Motor neuron (in vitro differentiated cells): ENCODE data around the gene F2RL3. TPM values are rescaled to one million over a fixed set of nuclear protein-coding genes. Genes with fewer than 3 reads are reported as not detected.
"Not testable (repeated sequence)": the region's sequence is repeated elsewhere in the genome, so short reads cannot be mapped to it uniquely, and the experiment has no call there.

Experiments
- ATAC-seq, 8 experiments: fragments of 200-7000 bp; cut with Tn5 transposase; replicated peaks in 6 of 8; 2 replicates each; pipeline ENCODE4 v1.8.0; 2021; ENCODE audit warnings: mild to moderate bottlenecking in 8 of 8, moderate library complexity in 8 of 8
- H3K27ac ChIP-seq, 2 donors: fragments of 250-450 bp; sonication (Bioruptor Pico); 2 replicates each; pipeline ENCODE4 v1.9.0; 2021; ENCODE audit warnings: antibody characterized with exemption in 2 of 2, mild to moderate bottlenecking in 2 of 2, moderate library complexity in 1 of 2
- H3K4me1 ChIP-seq, 2 donors: fragments of 250-450 bp; sonication (Bioruptor Pico); replicated peaks in 1 of 2; 2 replicates each; pipeline ENCODE4 v1.6.1; 2021; ENCODE audit warnings: antibody characterized with exemption in 2 of 2, mild to moderate bottlenecking in 2 of 2, moderate library complexity in 1 of 2
- H3K4me3 ChIP-seq, 5 donors: fragments of 250-450 bp; sonication (Bioruptor Pico); 2 replicates each; pipeline ENCODE4 v1.9.0; 2021; ENCODE audit warnings: antibody characterized with exemption in 5 of 5, mild to moderate bottlenecking in 5 of 5, moderate library complexity in 4 of 5
- WGBS, 10 experiments: fragments of 450-650 bp; shearing (Covaris generic); methylation state at CpG; one replicate each; pipeline ENCODE4 v1.0.0; 2022; 5-methylcytosine and 5-hydroxymethylcytosine counted together
- in situ Hi-C, 9 experiments: fragments of 400-800 bp; cut with MboI; loops; one replicate each; pipeline ENCODE4 v1.15.0; 2021; ENCODE audit warnings: low sequenced_read_pairs in 9 of 9, low pct_unique_long_range_greater_than_20kb in 2 of 9; ENCODE audit not compliant: unreplicated experiment in 9 of 9
- total RNA-seq, 8 experiments: library from RNA; unstranded; fragments of 300-600 nt; gene quantifications; 2 replicates each; pipeline versions ENCODE4 v1.2.3 to v1.2.4, GENCODE V29; 2022

Gene F2RL3
- total RNA-seq, 8 experiments from 2014 or later, result 0.05 to 0.36 (median 0.14) TPM; not detected in 1

DNA sequence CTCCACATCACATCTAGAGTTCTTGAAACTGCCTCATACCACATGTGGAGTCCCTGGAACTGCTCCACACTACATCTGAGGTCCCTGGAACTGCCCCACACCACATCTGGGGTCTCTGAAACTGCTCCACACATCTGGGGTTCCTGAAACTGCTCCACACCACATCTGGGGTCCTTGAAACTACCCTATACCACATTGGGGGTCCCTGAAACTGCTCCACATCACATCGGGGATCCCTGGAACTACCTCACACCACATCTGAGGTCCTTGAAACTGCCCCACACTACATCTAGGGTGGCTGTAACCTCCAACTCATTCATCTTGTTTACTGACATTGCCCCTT, 33.8 kb downstream of the F2RL3 start:
- WGBS, 10 experiments, result 100% methylated on average over 1 of the region's 1 CpG; no CpG with 5 or more reads in 9 of the 10 experiments
- ATAC-seq, result no peak
- in situ Hi-C loops, result no loop called here
- no peak overlapping the region for H3K27ac ChIP-seq
- H3K4me1 ChIP-seq, result no peaks in the 10 kb centered on the region
- H3K4me3 ChIP-seq, result no peak overlapping the region

- in situ Hi-C loops, result no loop called here
- H3K4me1 ChIP-seq, result no peaks in the 10 kb centered on the region
- 20 to 100% (median 91%) methylated on average over 1 to 5 of the region's 13 CpGs; no CpG with 5 or more reads in 4 of the 10 experiments for WGBS, 10 experiments
- ATAC-seq, result no peak
- no peak overlapping the region for H3K4me3 ChIP-seq
- no peak overlapping the region for H3K27ac ChIP-seq
Measured at GRCh38 chr19:16922949-16923348, 34.1 kb downstream of the F2RL3 start.

DNA sequence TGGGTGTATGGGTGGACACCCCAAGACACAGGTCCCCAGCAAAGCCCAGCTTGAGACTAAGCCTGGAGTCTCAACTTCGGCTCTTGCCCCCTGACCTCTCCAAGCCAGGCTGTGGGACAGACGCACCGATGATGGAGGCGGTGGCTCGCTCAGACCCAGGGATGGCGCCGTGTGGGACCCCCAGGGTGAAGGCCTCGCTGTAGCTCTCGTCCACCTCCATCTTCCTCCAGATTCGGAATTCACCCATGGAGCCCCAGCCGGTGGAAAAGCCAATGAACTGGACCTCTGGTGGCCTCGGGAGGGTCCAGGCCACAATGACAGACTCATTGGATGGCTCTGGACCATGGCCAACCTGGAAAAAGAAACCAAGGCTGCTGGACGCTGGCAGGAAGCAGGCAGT, 39.1 kb downstream of the F2RL3 start:
- in situ Hi-C loops, result no loop called here
- Histone ChIP-seq H3K4me3 (no peak overlapping the region), H3K4me1 (no peaks in the 10 kb centered on the region), H3K27ac (no peak overlapping the region)
- 60 to 100% (median 77%) methylated on average over 1 to 8 of the region's 13 CpGs; no CpG with 5 or more reads in 5 of the 10 experiments for WGBS, 10 experiments
- no peak for ATAC-seq

- no peaks in the 10 kb centered on the region for H3K4me1 ChIP-seq
Measured at GRCh38 chr19:16928351-16928750, 39.6 kb downstream of the F2RL3 start.

DNA sequence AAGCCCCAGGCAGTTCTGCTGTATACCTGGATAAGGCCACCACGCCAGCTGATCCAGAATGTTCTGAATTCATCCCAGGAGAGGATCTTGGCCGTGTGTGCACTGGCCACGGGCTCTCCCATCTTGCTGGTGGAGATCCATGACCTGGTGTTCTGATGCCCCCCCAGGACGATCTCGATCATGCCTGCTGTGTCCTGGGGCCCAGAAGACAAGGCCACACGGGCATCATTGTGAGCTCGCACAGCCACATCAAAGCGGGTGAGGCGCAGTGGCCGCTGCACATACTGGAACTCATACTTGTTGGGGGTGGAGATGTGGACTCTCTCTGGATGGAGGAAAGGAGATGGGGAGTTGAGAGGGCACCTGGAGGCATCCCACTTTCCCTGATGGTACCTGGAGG, 40.1 kb downstream of the F2RL3 start:
- 0 to 100% (median 83%) methylated on average over 1 to 7 of the region's 10 CpGs; no CpG with 5 or more reads in 4 of the 10 experiments for WGBS, 10 experiments
- Histone ChIP-seq H3K4me3 (no peak overlapping the region), H3K4me1 (no peaks in the 10 kb centered on the region), H3K27ac (no peak overlapping the region)
- in situ Hi-C loops, result no loop called here
- no peak for ATAC-seq

More at GRCh38 chr19:16928351-16928750, 39.6 kb downstream of the F2RL3 start:
- no peak overlapping the region for H3K27ac ChIP-seq
- in situ Hi-C loops, result no loop called here
- H3K4me3 ChIP-seq, result no peak overlapping the region
- no peak for ATAC-seq
- 40 to 80% (median 63%) methylated on average over 1 to 2 of the region's 2 CpGs; no CpG with 5 or more reads in 3 of the 10 experiments for WGBS, 10 experiments

DNA sequence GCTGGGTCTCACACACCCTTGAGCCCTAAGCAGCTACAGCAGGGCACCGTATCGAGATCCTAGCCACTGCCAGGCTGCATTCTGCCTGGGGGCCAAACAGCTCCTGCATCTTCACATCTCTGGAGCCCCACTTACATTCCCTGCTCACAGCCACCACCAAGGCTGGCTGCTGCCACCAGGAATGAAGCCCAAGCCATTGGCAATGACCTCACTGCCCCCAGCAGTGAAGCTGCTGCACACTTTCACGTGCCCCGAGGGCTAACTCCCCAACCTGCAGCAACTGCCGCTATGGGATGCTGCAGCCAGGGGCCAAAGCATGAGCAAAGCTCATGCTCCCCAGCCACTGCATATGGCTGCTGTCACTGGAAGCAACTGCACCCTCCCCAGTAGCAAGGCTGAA, 42.0 kb downstream of the F2RL3 start:
- Histone ChIP-seq H3K4me1 (no peaks in the 10 kb centered on the region), H3K27ac (no peak overlapping the region), H3K4me3 (no peak overlapping the region)
- 60 to 92% (median 92%) methylated on average over 1 to 2 of the region's 5 CpGs; no CpG with 5 or more reads in 7 of the 10 experiments for WGBS, 10 experiments
- in situ Hi-C loops, result no loop called here
- ATAC-seq, result no peak

- 60 to 86% (median 66%) methylated on average over 1 to 4 of the region's 4 CpGs; no CpG with 5 or more reads in 7 of the 10 experiments for WGBS, 10 experiments
- H3K27ac ChIP-seq, result no peak overlapping the region
- in situ Hi-C loops, result no loop called here
- H3K4me1 ChIP-seq, result no peaks in the 10 kb centered on the region
- no peak overlapping the region for H3K4me3 ChIP-seq
- no peak for ATAC-seq
Measured at GRCh38 chr19:16931306-16931705, 42.5 kb downstream of the F2RL3 start.

DNA sequence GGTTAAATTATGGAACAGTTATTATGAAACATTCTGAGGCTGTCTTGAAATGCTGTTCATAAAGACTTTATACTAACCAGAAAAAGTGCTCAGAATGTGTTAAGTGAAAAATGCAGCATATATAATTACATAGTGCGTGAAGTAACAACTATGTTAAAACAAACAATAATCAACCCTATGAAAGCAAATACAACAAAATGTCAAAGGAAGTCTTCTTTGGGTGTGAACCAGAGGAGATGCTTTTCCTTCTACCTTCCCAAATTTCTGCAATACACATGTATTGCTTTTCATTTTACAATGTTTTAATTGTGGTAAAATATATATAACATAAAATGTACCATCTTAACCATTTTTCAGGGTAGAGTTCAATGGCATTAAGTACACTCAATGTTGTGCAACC, 45.7 kb downstream of the F2RL3 start:
- Histone ChIP-seq H3K27ac (no peak overlapping the region), H3K4me3 (no peak overlapping the region), H3K4me1 (no peaks in the 10 kb centered on the region)
- no peak for ATAC-seq
- 0 to 100% (median 88%) methylated on average over 1 of the region's 1 CpG; no CpG with 5 or more reads in 3 of the 10 experiments for WGBS, 10 experiments
- in situ Hi-C loops, result no loop called here

DNA sequence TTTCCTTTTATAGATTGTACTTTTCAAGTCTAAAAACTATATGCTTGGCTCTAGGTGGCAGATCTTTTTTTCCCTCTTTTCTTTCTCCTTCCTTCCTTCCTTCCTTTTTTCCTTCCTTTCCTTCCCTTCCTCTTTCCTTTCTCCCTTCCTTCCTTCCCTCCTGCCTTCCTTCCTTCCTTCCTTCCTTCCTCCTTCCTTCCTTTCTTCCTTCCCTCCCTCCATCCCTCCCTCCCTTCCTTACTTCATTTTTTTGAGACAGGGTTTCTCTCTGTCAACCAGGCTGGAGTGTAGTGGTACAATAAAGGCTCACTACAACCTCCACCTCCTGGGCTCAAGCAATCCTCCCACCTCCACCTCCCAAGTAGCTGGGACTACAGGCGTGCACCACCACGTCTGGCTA, 48.1 kb downstream of the F2RL3 start:
- no peak overlapping the region for H3K27ac ChIP-seq
- ATAC-seq, result no peak
- no peak overlapping the region for H3K4me3 ChIP-seq
- WGBS, 10 experiments, result 0% methylated on average over 1 of the region's 2 CpGs; no CpG with 5 or more reads in 9 of the 10 experiments
- H3K4me1 ChIP-seq, result no peaks in the 10 kb centered on the region
- in situ Hi-C loops, result no loop called here

DNA sequence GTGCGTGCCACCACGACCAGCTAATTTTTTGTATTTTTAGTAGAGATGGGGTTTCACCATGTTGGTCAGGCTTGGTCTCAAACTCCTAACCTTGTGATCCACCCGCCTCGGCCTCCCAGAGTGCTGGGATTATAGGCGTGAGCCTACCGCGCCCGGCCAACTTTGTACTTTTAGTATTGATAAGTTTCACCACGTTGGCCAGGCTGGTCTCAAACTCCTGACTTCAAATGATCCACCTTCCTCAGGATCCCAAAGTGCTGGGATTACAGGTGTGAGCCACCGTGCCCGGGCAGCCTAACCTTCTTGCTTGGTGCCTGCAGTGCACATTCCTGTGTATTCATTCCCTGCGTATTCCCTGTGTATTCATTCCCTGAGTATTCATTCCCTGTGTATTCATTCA, 49.0 kb downstream of the F2RL3 start:
- ATAC-seq, in situ Hi-C loops: not testable (repeated sequence)

DNA sequence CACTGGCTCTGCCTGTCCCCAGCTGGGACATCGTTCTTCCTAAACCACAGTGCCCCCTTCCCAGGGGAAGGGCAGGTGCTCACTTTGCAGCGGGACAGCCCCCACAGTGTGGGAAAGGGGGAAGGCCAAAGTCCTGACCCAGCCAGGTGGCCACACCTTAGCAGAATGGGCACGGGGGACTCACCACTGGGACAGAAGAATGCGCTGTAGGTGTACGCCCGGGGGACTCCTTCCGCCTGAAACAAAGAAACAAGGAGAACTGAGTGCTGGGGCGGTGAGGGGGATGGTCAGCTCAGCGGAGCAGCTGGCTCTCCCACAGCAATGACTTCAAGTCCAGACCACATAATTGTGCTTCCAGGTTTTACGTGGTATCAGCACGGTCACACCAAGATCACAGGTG, 49.4 kb downstream of the F2RL3 start:
- H3K4me3 ChIP-seq, result no peak overlapping the region
- no peak overlapping the region for H3K27ac ChIP-seq
- ATAC-seq, result no peak
- WGBS, 10 experiments, result 62 to 100% (median 78%) methylated on average over 2 to 6 of the region's 11 CpGs; no CpG with 5 or more reads in 7 of the 10 experiments
- in situ Hi-C loops, result no loop called here
- H3K4me1 ChIP-seq, result no peaks in the 10 kb centered on the region

More for the DNA sequence above, 49.0 kb downstream of the F2RL3 start:
- not testable (repeated sequence) for H3K4me1 ChIP-seq, H3K4me3 ChIP-seq, H3K27ac ChIP-seq
- 17 to 100% (median 89%) methylated on average over 1 to 11 of the region's 12 CpGs; no CpG with 5 or more reads in 3 of the 10 experiments for WGBS, 10 experiments

GRCh38 chr19:16940063-16940462, 51.3 kb downstream of the F2RL3 start:
- H3K27ac ChIP-seq, in situ Hi-C loops, H3K4me3 ChIP-seq, ATAC-seq, H3K4me1 ChIP-seq: not testable (repeated sequence)
- 72 to 87% (median 85%) methylated on average over 1 to 4 of the region's 7 CpGs; no CpG with 5 or more reads in 6 of the 10 experiments for WGBS, 10 experiments

GRCh38 chr19:16940626-16941025, 51.8 kb downstream of the F2RL3 start:
- WGBS, 10 experiments, result 40 to 100% (median 74%) methylated on average over 1 to 7 of the region's 9 CpGs; no CpG with 5 or more reads in 3 of the 10 experiments
- ATAC-seq, result no peak
- in situ Hi-C loops, result no loop called here
- Histone ChIP-seq H3K4me3 (no peak overlapping the region), H3K27ac (no peak overlapping the region), H3K4me1 (peaks cover 0 to 4% of the 10 kb centered on the region in 2 donors)
